ENCODE measurements around the gene SPPL2C. TPM values are rescaled to one million over a fixed set of nuclear protein-coding genes. Genes with fewer than 3 reads are reported as not detected.

Gene SPPL2C
- total and polyA plus RNA-seq, 2 of the 13 experiments (the other 11 are each of a cell fraction or from before 2014, with no cell fraction given), result not detected

GRCh38 chr17:45857977-45858708 lies 13.5 kb downstream of the SPPL2C start (continued):
- 0 out of 2 replicates have a peak, but pooled peaks have one; percentile 19 for TF ChIP-seq ZFY (CRISPR knock-in tag; IDR thresholded peaks at IDR 0.05)
- no peak for TF ChIP-seq NRL (CRISPR knock-in tag; IDR thresholded peaks at IDR 0.05; ENCODE audit: borderline replicate concordance)
- no peak for TF ChIP-seq PTBP1 (IDR thresholded peaks at IDR 0.05; ENCODE audit: low read depth, low read length, poor library complexity, severe bottlenecking)
- no peak; the same call in 1 of the 2 replicates for TF ChIP-seq PAXIP1 (CRISPR knock-in tag; conservative IDR thresholded peaks at IDR 0.05)
- 0 out of 2 replicates have a peak, but pooled peaks have one; percentile 44 for TF ChIP-seq ZNF317 (CRISPR knock-in tag; IDR thresholded peaks at IDR 0.05)
- TF ChIP-seq ZNF891 (CRISPR knock-in tag; IDR thresholded peaks at IDR 0.05), result no peak
- TF ChIP-seq HNF1B (CRISPR knock-in tag; IDR thresholded peaks at IDR 0.05), result 0 out of 2 replicates have a peak, but pooled peaks have one; percentile 48
- TF ChIP-seq RXRB (CRISPR knock-in tag; IDR thresholded peaks at IDR 0.05; ENCODE audit: borderline replicate concordance), result peak; percentile 60; the same call in 1 of the 2 replicates
- 0 out of 2 replicates have a peak, but pooled peaks have one; percentile 35 for TF ChIP-seq HOMEZ (CRISPR knock-in tag; IDR thresholded peaks at IDR 0.05; ENCODE audit: low read depth)
- peak; percentile 85; the same call in 1 of the 2 replicates for TF ChIP-seq ZBTB20 (CRISPR knock-in tag; IDR thresholded peaks at IDR 0.05; ENCODE audit: borderline replicate concordance, low read depth)
- no peak for TF ChIP-seq E2F5 (CRISPR knock-in tag; conservative IDR thresholded peaks at IDR 0.05)
- no peak for TF ChIP-seq ZNF775 (CRISPR knock-in tag; IDR thresholded peaks at IDR 0.05; ENCODE audit: borderline replicate concordance)
- 0 out of 2 replicates have a peak, but pooled peaks have one; percentile 51 for TF ChIP-seq ZNF296 (CRISPR knock-in tag; conservative IDR thresholded peaks at IDR 0.05)
- TF ChIP-seq AHDC1 (CRISPR knock-in tag; IDR thresholded peaks at IDR 0.05; ENCODE audit: borderline replicate concordance), result no peak

Measured in HepG2 (cell line).